HG03025 (cell line): Measurements from ENCODE around the gene STX16.

Experiments
- ATAC-seq: cut with Tn5 transposase; IDR thresholded peaks from one replicate; pipeline ENCODE4 v1.9.1; 2021; ENCODE audit warnings: mild to moderate bottlenecking, moderate library complexity; ENCODE audit not compliant: unreplicated experiment, low FRiP score

Gene STX16

DNA sequence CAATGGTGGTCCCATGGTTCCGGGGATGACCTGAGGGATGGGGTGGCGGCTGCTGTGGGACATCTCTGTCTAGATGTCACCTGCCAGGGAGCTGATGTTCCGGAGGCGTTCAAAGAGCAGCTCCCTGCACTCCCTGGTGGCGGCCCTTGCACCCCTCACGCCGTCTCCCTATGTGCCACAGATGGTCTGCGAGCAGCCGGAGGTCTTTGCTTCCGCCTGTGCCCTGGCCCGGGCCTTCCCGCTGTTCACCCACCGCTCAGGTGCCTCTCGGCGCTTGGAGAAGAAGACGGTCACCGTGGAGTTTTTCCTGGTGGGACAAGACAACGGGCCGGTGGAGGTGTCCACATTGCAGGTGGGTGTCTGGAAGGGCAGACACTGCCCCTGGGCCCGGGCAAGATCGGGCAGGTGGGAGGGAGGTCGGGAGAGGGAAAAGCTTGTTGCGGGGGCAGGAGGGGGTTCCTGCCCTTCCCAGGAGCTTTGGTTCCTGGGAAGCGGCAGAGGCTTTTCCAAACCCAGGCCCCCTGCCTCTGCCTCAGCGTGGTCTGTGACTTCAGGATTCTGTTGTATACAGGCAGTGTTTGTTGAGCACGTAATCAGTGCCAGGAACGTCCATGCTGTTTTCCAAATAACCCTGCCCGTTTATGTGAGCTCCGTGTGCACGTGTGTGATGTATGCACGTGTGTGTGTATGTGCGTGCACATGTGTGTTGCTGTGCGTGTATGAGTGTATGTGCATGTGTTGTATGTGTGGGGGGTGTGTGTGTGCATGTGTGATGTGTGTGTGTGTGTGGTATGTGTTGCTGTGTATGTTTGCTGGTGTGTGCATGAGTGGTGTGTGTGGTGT lies 43.4 kb downstream of the STX16 start:
- no peak for ATAC-seq

DNA sequence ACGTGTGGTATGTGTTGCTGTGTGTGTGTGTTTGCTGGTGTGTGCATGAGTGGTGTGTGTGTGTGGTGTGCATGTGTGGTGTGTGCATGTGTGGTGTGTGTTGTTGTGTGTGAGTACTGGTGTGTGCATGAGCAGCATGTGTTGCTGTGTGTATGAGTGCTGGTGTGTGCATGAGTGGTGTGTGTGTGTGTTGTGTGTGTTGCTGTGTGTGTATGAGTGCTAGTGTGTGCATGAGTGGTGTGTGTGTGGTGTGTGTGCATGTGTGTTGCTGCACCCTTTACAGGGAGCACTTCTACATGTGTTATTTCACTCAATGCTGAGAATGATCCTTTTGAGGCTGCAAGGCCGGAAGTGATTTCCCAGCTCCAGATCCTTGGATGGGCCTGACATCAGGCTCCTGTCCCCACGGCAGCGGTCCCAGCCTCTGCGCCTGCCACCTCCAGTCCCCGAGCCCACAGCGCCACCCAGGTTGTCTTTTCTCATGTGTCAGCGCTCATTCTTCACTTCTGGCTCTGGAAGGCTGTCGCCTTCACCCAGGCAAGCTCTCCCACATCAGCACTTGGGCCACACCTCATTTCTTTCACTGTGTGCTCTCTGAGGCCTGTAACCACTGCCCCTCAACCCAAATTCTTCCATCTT lies 44.1 kb downstream of the STX16 start:
- no peak for ATAC-seq

DNA sequence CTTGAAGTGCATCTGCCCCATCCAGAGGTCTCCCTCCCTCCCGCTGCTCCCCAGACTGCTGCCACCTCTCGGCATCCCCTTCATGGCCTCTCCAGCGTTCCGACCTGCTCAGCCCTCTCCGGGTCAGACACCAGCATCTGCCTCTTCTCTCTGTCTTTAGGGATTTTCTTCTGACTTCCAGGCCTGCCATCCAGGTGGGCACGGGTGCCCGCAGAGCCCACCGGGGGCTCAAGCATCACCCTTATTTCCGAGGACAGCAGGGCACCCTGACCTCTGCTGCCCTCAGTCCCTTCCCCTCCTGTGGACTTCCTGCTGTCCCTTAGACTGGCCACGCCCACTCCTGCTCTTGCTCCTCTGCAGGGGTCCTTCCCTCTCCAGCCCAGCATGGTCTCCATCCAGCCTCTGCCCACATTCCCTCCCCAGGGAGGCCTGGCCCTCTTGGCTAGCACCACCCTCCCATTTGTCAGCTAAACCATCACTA lies 44.9 kb downstream of the STX16 start:
- no peak for ATAC-seq

DNA sequence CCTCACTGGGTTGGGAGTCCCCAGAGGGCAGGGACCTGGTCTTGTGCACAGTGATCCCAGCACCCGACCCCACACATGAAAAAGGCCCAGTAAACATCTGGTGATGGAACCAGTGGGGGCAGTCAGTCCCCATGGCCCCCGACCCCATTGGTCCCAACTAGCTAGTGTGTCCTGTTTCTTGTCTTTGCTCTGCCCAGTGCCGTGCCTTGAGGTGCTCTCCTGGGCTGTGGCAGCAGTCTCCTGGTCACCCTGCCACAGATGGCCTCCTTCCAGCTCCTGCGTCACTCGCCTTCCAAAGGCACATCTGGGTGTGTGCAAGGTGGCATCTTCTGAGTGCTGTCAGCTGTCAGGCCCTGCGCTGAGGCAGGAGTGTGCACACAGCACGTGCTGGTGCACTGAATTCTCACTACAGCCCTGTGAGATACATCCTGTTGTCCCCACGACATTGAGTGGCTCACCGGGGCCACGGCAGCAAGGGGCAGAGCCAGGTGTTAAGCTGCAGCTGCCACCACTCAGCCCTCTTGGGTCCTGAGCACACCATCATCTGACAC lies 45.4 kb downstream of the STX16 start:
- no peak for ATAC-seq

DNA sequence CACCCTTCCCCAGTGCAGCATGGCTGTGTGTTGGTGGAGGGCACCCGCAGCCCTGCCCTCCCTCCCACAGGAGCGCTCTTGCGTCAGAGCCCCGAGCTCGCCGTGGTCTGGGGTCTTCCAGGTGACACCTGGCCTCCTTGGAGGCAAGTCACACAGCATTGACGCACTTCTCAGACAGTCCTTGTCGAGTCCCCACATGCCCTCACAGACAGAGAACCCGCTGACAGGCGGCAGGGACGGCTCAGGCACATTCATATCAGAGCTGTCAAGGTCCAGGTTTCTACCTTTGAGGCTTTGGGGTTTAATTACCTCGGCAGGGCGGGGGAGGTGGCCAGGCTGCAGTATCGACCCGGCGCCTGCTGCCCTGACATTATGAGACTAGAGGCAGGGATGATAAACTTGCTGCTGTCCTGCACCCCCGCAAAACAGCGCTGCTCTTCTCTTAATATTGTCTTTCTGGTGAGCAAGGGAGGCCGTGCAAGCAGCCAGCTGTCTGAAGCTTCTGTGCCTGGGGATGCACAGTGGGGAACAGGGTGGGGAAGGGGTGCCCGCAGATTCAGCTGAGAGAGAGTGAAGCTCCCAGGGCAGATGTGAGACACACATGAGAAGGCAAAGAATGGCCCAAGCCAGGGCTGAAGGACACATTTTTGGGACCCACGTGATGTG lies 46.3 kb downstream of the STX16 start:
- no peak for ATAC-seq

DNA sequence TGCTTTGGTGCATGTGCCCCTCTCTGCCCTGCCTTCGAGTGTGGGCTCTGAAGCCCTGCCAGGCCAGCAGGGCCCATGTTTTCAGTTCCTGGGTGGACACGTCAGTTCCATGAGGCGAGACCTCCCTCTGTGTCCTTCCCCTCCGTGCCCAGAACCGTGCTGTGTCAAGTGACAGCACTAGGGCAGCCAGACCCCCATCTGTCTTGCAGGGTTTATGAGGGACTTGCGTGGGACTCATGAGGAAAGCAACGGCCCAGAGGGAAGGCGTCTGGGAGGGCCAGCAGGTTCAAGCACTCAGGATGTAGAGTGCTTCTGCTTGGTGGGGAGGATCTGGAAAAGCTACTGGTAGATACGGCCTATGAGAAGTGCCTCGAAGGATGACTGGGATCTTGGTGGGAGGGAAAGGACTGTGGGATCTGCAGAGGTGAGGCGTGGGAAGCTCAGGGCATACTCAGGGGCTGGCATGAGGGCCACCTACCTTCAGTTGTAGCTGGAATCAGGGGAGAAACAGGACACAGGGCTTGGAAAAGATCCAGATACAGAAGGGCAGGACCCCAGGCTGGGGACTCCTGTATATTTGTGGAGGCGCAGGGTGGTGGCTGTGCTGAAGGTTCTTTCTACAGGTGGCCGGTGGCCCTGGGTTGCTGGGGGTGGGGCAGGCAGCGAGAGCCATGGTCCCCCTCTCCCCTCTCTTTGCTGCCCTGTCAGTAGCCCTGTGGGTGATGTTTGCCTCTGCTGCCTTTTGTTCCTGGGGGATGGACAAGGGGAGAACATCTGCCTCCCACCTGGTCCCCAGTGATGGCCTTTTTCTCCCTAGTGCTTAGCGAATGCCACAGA lies 47.0 kb downstream of the STX16 start:
- no peak for ATAC-seq

DNA sequence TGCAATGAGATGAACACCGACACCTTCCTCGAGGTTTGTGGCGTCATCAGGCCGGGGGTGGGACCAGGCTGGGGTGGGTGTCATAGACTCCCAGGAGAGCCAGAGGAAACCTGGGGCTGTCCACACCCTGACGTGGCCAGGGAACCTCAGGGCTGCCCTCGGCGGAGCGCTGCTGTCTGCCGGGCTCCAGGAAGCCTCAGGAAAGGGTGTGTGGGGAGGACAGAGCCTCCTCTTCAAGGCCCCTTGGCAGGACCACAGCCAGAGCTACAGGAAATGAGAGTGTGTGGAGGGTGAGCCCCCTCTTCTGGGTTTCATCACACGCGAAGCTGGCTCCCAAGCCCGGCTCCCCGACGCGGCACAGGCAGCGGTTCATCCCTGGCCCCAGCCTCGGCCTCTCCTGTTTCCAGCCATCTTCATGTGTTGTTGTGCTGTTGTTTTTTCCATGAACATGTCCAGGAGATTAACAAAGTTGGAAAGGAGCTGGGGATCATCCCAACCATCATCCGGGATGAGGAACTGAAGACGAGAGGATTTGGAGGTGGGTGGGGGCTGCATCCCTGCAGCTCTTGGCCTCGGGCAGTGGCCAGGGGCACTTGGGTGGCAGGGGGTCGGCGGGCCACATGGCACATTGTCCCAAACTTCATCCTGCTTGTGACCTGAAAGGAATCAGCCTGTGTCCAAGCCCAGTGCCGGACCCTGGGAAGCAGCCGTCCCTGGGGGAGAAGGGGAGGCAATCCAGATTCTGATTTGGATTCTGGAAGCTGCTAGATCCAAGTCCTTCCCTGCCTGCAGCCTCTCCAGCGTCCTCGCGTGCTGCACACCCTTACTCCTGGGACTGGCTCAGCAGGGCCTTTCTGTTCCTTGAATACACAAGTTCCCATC lies 47.9 kb downstream of the STX16 start:
- no peak for ATAC-seq

DNA sequence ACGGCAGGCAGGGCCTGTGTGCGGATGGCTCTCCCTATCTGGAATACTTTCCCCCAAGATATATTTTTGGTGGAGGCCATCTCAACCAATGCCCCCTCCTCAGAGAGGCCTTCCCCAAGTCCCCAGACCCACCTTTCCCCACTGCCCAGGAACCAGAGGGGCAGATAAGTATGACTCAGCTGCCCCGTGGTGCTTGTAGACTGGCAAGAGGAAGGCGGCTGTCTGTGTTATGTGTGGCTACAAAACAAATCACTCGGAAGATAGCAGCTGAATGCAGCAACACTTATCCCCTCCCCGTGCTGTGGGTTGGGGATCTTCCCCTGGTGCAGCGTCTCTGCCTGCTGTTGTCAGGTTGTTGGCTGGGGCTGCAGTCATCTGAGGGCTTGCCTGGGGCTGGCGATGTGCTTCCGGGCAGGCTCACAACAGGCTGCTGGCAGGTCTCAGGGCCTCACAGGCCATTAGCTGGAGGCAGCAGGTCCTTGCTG lies 48.6 kb downstream of the STX16 start:
- ATAC-seq: no peak

DNA sequence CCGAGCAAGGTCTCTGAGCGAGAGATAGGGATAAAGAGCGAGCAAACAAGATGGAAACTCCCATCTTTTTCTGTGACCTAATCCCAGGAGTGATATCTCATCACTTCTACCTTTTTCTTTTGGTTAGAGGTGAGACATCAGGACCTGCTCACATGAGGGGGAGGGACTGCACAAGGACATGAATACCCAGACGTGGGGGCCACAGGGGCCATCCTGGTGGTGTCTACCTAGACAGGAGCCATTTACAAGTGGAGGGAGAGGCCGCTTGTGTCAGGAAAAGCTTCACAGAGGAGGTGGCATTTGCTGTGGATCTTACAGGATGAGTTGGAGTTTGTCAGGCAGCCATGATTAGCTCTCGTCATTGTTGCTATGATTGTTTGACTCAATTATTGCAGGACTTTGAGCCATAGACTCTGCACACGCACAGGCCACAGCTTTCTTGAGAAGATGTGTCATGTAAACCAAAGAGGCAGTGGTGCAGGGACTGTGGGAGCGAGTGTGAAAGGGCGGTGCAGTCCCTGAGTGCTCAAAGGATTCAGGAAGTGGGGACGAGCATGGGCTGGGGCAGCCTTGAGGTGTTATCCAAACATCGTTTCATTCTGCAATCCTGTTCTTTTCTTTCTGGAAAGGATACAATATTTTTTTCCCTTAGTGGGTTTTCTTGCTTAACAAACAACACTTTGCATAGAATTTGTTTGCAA lies 49.2 kb downstream of the STX16 start:
- no peak for ATAC-seq

DNA sequence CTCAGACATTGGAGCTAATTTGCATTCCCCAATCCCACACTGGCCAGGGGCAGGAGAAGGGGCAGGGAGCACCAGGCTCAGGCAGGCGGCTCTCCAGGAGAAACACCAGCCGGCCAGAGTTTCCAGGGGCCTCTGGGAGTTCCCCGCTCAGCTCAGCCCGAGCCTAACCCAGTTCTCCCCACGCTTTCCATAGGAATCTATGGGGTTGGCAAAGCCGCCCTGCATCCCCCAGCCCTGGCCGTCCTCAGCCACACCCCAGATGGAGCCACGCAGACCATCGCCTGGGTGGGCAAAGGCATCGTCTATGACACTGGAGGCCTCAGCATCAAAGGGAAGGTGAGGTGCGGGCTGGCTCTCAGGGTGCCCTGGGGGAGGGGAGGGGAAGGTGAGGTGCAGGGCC lies 49.7 kb downstream of the STX16 start:
- no peak for ATAC-seq

DNA sequence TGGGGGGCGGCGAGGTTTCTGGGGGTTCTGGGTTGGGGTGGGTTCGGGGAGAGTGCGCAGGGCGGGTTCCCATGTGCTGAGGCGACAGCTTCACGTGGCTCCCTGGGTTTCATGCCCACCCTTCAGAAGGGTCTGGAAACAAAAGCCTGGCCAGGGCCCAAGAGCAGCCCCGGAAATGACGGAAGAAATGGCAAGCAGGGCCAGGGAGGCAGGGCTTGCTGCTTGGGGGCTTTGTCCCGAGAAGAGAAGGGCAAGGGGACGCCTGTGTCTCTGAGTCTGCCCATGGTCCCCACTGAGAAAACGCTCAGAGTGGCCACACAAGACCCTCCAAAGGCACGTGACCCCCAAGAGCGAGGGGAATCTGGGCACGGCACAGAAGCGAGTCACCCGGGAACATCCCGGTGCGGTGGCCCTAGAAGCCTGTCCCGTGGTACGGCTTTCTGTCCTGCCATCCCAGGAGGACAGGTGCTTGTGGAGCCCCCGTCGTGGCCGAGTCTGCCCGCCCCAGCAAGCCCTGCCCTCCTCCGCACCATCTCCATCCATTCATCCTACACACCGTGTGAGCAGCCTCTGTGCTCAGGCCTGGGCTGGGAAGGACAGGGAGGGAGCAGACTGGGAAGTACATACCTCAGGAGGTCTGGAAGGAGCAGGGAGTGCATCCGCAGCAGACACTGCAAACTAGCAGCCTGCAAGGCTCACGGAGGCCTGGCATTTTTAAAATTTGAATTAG lies 50.5 kb downstream of the STX16 start:
- no peak for ATAC-seq

DNA sequence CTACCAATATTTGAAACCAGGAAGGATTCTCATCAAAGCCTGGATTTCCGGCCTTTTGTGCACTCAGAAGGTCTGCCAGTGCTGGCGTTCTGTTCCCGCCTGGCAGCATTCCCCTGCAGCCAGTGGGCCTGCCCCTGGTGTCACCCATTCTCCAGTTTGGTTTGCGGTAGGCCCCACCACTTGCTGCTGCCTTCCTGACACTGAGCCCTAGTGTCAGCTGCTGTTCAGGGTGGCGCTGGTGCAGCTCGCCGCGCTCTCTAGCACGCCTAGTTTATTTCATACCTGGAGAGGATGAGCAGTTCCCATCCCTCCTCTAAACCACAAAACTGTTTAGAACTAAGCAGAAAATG lies 51.1 kb downstream of the STX16 start:
- no peak for ATAC-seq

DNA sequence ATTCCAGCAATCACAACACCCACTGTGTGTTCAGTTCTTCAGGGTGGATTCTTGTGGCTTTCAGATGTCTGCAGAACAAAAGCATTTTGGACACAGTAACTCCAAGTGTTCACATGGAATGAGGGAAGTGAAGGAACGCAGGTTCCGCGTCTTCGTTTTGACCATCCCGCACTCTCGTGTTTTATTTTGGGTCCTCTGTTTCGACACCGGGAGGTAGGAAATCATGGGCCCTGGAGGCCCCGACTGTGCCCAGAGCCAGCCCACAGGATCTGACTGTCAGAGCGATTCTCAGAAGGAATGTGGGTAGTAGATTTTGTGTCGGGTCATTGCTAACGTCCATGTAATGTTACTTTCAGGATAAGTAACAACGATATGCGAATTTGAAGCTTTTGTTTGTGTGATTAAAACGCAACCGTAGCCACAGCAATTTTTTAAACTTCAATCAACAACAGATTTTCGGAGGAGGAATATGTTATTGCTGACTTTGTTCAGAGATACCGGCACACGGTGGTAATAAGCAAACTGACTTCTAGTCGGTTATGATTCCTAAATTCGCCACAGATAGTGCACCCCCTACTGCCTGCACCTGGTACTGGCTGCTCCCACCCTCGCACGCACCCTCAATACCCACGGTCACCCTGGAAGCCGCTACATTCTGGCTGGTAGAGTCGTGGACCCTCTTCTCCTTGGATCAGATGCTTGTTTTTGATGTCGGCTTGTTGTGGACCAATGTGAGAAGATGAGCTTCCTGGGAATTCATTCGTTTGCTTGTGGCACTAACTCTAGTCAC lies 52.0 kb downstream of the STX16 start:
- no peak for ATAC-seq

DNA sequence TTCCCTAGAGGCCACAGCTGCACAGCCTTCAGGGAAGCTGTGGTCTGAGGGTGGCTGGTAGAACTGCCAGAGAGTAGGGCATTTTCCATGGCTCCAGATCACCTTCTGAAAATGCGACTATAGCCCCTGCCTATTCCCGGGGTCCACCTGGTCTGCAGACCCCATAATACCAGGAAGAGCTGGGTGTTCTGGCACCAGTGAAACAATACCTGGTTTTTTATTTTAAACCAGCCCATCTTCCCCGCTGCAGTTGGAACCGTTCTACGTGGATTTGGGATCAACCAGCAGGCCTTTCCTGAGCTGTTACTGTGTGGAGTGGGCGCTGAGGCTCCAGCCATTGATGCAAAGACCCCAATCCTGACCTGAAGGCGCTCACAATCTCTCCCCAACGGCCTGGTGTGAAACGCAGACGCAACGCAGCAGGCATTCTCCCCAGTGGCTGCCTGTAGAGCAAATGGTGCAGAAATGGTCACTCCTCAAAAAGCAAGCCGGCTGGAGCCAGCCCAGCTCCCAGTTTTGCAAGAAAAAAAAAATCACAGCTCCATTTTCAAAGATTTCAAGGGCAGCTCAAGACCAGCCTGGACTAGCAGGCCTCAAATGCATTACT lies 52.8 kb downstream of the STX16 start:
- no peak for ATAC-seq

DNA sequence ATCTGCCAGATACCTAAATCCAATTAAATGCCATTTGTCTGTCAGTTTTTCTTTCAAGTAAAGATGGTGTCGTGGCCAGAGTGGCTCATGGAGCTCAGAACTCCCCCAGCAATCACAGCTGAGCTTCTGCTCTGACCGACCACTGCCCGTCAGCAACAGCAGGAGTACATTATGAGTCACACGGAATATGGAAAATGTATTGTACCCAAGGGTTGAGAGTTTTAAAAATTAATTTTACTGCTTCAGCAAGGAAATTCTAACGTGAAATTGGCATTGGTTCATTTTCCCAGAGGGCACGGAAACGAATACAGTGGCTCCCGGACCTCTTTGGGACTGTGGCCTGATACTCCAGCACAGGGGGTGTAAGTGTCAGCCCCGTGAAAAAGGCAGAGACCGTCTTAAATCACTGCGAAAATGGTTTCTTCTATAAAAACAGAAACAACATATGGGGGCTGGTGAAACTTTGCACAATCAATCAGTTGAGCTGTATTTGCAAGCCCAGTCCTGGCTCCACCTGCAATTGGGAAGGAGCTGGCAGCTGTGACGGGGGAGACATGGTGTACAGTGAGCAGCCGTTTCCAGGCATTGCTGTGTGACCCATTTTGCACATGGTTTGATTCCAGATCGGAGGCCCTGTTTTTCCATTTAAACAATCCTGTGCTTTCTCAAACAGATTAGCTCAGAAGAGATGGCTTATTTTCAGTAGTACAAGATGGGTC lies 54.3 kb downstream of the STX16 start:
- ATAC-seq: no peak
